Mesendoderm (in vitro differentiated cells): ENCODE measurements around the gene GCGR. TPM values are rescaled to one million over a fixed set of nuclear protein-coding genes. Genes with fewer than 3 reads are reported as not detected.

Source experiments
- DNase-seq: peaks from one replicate; pipeline ENCODE4 v3.0.0; 2013
- H2AK5ac ChIP-seq: 2 replicates; pipeline ENCODE4 v1.6.1; 2013; ENCODE audit warnings: low read length, inconsistent platforms
- H2BK120ac ChIP-seq: 2 replicates; pipeline ENCODE4 v1.6.1; 2013; ENCODE audit warnings: low read depth, mild to moderate bottlenecking, low read length, moderate library complexity, mixed read lengths
- H2BK15ac ChIP-seq: replicated peaks from 2 replicates; pipeline ENCODE4 v1.6.1; 2013; ENCODE audit warnings: low read depth, mild to moderate bottlenecking, moderate library complexity
- H2BK5ac ChIP-seq: 2 replicates; pipeline ENCODE4 v1.6.1; 2013; ENCODE audit warnings: low read length, inconsistent platforms
- H3K18ac ChIP-seq: 2 replicates; pipeline ENCODE4 v1.6.1; 2013; ENCODE audit warnings: mild to moderate bottlenecking, low read length, mixed read lengths
- H3K23ac ChIP-seq: one replicate; pipeline ENCODE4 v1.6.1; 2013; ENCODE audit warnings: low read length
- H3K27ac ChIP-seq: 2 replicates; pipeline ENCODE4 v1.5.1; 2013; ENCODE audit warnings: low read depth, mild to moderate bottlenecking, inconsistent platforms, low read length, moderate library complexity
- H3K27me3 ChIP-seq: 2 replicates; pipeline ENCODE4 v1.6.1; 2013; ENCODE audit warnings: low read length, control low read depth, mild to moderate bottlenecking, inconsistent platforms; ENCODE audit not compliant: insufficient read depth, poor library complexity
- H3K36me3 ChIP-seq: 2 replicates; pipeline ENCODE4 v1.6.1; 2013; ENCODE audit warnings: low read length, inconsistent platforms; ENCODE audit not compliant: control insufficient read depth, insufficient read depth
- H3K4ac ChIP-seq: one replicate; pipeline ENCODE4 v1.6.1; 2013; ENCODE audit warnings: low read depth, mild to moderate bottlenecking, low read length, moderate library complexity
- H3K4me1 ChIP-seq: 2 replicates; pipeline ENCODE4 v1.6.1; 2013; ENCODE audit warnings: low read depth, low read length, inconsistent platforms; ENCODE audit not compliant: control insufficient read depth
- H3K4me2 ChIP-seq: 2 replicates; pipeline ENCODE4 v1.6.1; 2013; ENCODE audit warnings: low read length
- H3K4me3 ChIP-seq: 2 replicates; pipeline ENCODE4 v1.5.1; 2013; ENCODE audit warnings: mild to moderate bottlenecking, low read length
- H3K56ac ChIP-seq: one replicate; pipeline ENCODE4 v1.6.1; 2013; ENCODE audit warnings: low read length
- H3K79me1 ChIP-seq: 2 replicates; pipeline ENCODE4 v1.6.1; 2013; ENCODE audit warnings: low read length, inconsistent platforms
- H3K79me2 ChIP-seq: 2 replicates; pipeline ENCODE4 v1.6.1; 2013; ENCODE audit warnings: mild to moderate bottlenecking, low read length; ENCODE audit not compliant: control insufficient read depth, insufficient read depth
- H3K9ac ChIP-seq: 2 replicates; pipeline ENCODE4 v1.6.1; 2013; ENCODE audit warnings: low read length, inconsistent platforms
- H4K5ac ChIP-seq: one replicate; pipeline ENCODE4 v1.6.1; 2013; ENCODE audit warnings: low read length
- H4K8ac ChIP-seq: one replicate; pipeline ENCODE4 v1.6.1; 2013; ENCODE audit warnings: low read depth, mild to moderate bottlenecking, control low read depth, low read length, moderate library complexity
- WGBS: extraction: QIAGEN DNeasy Blood & Tissue Kit; methylation state at CpG from one replicate; pipeline ENCODE4 v1.1.7; 2013; ENCODE audit warnings: low lambda C conversion rate, missing lambda C conversion rate; ENCODE audit not compliant: insufficient coverage; ENCODE audit errors: extremely low coverage; 5-methylcytosine and 5-hydroxymethylcytosine counted together
- polyA plus RNA-seq, 2 experiments: library from polyadenylated mRNA; stranded (reverse); fragments of 200-250 nt; gene quantifications; one replicate each; pipeline ENCODE4 v1.2.3, GENCODE V29; 2013

GCGR gene
- polyA plus RNA-seq (2013, experiment 1 of 2): 0.14 TPM
- not detected for polyA plus RNA-seq (2013, experiment 2 of 2)

DNA sequence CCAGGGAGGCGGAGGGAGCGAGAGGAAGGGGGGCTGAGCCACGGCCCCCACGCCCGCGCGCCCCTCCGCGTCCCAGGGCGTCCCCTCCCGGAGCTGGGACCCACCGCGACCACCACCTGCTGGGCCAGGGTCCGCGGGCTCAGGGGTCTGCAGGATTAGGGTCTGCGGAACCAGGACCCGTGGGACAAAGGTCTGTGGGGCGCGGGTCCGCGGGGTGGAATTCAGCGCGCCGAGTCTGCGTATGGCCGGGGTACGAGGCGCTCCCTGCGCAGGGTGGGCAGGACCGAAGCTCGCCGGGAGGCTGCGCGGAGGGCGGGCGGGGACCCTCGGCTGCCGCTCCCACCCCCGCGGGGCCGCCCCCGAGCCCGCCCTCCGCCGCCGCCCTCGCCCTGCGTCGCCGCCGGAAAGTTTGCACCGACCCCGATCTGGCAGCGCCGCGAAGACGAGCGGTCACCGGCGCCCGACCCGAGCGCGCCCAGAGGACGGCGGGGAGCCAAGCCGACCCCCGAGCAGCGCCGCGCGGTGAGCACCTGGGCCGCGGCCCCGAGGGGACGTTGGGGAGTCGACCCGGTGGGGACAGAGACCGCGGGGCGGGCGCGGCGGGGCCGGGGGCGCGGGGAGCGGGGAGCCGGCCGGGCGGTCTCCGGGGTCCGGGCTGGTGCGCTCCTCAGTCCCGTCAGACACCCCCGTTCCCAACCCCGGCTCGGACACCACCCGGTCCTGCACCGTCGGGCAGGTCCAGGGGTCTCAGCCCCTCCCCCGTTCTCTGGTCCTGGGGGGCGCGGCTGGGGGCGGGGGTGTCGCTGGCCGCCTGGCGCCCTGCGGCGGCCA lies at the start of gene GCGR:
Gene GCGR (plus strand): TSS at position 423 of the 831 bp plus-strand sequence. CDS start 4,869 bp downstream, outside the sequence.
- H4K8ac ChIP-seq: no peak within 1 kb of the TSS
- peak within 1 kb of the TSS; percentile 15 for H3K56ac ChIP-seq
- no peak within 1 kb of the TSS for H3K23ac ChIP-seq
- no peak within 1 kb of the TSS for H3K18ac ChIP-seq
- no CpG with 5 or more reads among the region's 110 CpGs for WGBS
- H2BK5ac ChIP-seq: no peak within 1 kb of the TSS
- no peak within 1 kb of the TSS for H2BK15ac ChIP-seq
- no peaks in the 10 kb centered on the region for H3K4me1 ChIP-seq
- H2BK120ac ChIP-seq: no peak within 1 kb of the TSS
- H2AK5ac ChIP-seq: no peak within 1 kb of the TSS
- H3K27ac ChIP-seq: no peak within 1 kb of the TSS
- H3K4me3 ChIP-seq: no peak within 1 kb of the TSS
- H3K36me3 ChIP-seq: no peaks in the 10 kb centered on the region
- no peak for DNase-seq
- no peaks in the 10 kb centered on the region for H3K79me2 ChIP-seq
- H4K5ac ChIP-seq: no peak within 1 kb of the TSS
- H3K79me1 ChIP-seq: no peaks in the 10 kb centered on the region
- no peak within 1 kb of the TSS for H3K4ac ChIP-seq
- no peak within 1 kb of the TSS for H3K9ac ChIP-seq
- H3K4me2 ChIP-seq: peak within 1 kb of the TSS; percentile 20
- peaks cover 26% of the 10 kb centered on the region for H3K27me3 ChIP-seq

DNA sequence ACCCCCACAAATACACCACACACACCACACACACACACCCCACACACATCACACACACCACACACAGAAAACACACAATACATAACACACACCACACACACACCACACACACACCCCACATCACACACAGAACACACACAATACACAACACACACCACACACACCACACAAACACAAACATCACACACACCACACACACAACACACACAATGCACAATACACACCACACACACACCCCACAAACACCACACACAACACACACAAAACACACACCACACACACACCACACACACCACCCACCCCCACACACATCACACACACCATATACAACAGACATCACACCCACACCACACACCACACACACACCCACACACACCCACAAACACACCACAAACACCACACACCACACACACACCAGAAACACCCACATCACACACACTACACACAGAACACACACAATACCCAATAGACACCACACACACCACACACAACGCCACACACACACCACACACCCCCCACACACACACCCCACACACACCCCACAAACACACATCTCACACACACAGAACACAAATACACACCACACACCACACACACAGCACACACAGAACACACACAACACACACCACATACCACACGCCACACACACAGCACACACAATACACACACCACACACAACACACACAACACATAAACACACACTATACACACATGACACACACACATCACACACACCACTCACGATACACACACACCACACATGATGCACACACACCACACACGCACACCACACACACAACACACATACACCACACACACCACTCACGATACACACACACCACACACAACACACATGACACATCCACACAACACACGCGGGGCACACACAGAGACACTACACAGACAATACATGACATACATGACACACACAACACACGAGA lies 11.0 kb upstream of the GCGR start:
- no peak overlapping the region for H3K23ac ChIP-seq
- no peak overlapping the region for H4K8ac ChIP-seq
- WGBS: 100% methylated on average over 2 of the region's 8 CpGs
- no peak overlapping the region for H3K27ac ChIP-seq
- no peak overlapping the region for H3K4me2 ChIP-seq
- no peaks in the 10 kb centered on the region for H3K79me1 ChIP-seq
- no peak overlapping the region for H3K56ac ChIP-seq
- no peaks in the 10 kb centered on the region for H3K27me3 ChIP-seq
- no peak overlapping the region for H4K5ac ChIP-seq
- H3K4ac ChIP-seq: no peak overlapping the region
- no peak overlapping the region for H2BK120ac ChIP-seq
- H2AK5ac ChIP-seq: no peak overlapping the region
- no peaks in the 10 kb centered on the region for H3K4me1 ChIP-seq
- DNase-seq: no peak
- H3K18ac ChIP-seq: no peak overlapping the region
- no peak overlapping the region for H2BK5ac ChIP-seq
- no peaks in the 10 kb centered on the region for H3K79me2 ChIP-seq
- no peaks in the 10 kb centered on the region for H3K36me3 ChIP-seq
- no peak overlapping the region for H2BK15ac ChIP-seq
- no peak overlapping the region for H3K4me3 ChIP-seq
- no peak overlapping the region for H3K9ac ChIP-seq

DNA sequence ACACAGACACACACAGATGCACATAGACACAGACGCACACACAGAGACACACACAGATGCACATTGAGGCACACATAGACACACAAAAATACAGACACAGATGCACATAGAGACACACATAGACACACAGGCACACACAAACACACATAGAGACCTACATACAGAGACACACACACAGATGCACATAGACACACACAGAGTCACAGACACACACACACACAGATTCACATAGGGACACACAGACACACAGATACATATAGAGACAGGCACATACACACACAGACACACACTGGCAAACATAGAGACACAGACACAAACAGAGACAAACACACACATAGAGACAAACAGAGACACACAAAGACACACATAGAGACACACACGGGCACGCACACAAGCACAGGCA lies 9.9 kb upstream of the GCGR start:
- H3K27ac ChIP-seq: no peak overlapping the region
- no peak overlapping the region for H4K5ac ChIP-seq
- H4K8ac ChIP-seq: no peak overlapping the region
- H3K36me3 ChIP-seq: no peaks in the 10 kb centered on the region
- no peaks in the 10 kb centered on the region for H3K79me2 ChIP-seq
- no peak overlapping the region for H3K23ac ChIP-seq
- H2BK5ac ChIP-seq: no peak overlapping the region
- H3K27me3 ChIP-seq: no peaks in the 10 kb centered on the region
- no peak overlapping the region for H2BK15ac ChIP-seq
- no peak overlapping the region for H3K4me2 ChIP-seq
- H3K56ac ChIP-seq: no peak overlapping the region
- H2AK5ac ChIP-seq: no peak overlapping the region
- no peak overlapping the region for H3K4ac ChIP-seq
- H2BK120ac ChIP-seq: no peak overlapping the region
- H3K9ac ChIP-seq: no peak overlapping the region
- WGBS: no CpG with 5 or more reads among the region's 3 CpGs
- no peak for DNase-seq
- no peak overlapping the region for H3K4me3 ChIP-seq
- no peak overlapping the region for H3K18ac ChIP-seq
- H3K4me1 ChIP-seq: no peaks in the 10 kb centered on the region
- H3K79me1 ChIP-seq: no peaks in the 10 kb centered on the region

DNA sequence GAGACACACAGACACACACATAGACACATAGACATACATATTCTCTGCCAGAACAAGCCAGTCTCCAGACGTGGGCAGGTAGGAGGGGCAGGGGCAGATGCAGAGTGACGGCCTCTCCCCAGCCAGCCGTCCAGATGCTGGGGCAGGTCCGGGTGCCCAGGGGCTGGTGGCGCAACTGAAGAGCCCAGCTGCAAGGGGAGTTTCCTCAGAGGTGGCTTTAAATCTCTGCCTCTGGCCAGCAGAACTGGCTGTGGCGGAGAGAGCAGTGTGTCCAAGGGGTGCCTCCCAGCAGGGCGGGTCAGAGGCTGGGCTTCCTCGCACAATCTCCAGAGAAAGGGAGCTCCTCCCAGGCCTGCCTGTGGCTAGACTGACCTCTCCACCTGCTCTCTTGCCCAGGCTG lies 9.4 kb upstream of the GCGR start:
- H3K4me1 ChIP-seq: no peaks in the 10 kb centered on the region
- H3K56ac ChIP-seq: no peak overlapping the region
- H3K9ac ChIP-seq: no peak overlapping the region
- H4K8ac ChIP-seq: no peak overlapping the region
- H3K27me3 ChIP-seq: no peaks in the 10 kb centered on the region
- H2BK120ac ChIP-seq: no peak overlapping the region
- no peak overlapping the region for H2BK15ac ChIP-seq
- no peak overlapping the region for H2BK5ac ChIP-seq
- no peak overlapping the region for H3K27ac ChIP-seq
- no peak overlapping the region for H3K4ac ChIP-seq
- no peak for DNase-seq
- no peak overlapping the region for H3K18ac ChIP-seq
- no peaks in the 10 kb centered on the region for H3K36me3 ChIP-seq
- H3K79me1 ChIP-seq: no peaks in the 10 kb centered on the region
- no peak overlapping the region for H3K4me3 ChIP-seq
- no peak overlapping the region for H4K5ac ChIP-seq
- no peak overlapping the region for H3K23ac ChIP-seq
- H3K4me2 ChIP-seq: no peak overlapping the region
- no peak overlapping the region for H2AK5ac ChIP-seq
- WGBS: no CpG with 5 or more reads among the region's 8 CpGs
- H3K79me2 ChIP-seq: no peaks in the 10 kb centered on the region

DNA sequence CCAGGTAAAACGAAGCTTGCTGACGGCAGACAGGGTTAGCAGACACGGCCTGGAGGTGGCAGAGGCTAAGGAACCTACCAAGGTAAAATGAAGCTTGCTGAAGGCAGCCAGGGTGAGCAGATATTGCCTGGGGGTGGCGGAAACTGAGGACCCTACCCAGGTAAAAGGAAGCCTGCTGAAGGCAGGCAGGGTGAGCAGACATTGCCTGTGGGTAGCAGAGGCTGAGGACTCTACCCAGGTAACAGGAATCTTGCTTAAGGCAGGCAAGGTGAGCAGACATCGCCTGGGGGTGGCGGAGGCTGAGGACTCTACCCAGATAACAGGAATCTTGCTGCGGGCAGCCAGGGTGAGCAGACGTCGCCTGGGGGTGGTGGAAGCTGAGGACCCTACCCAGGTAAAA lies 2.6 kb upstream of the GCGR start:
- Histone ChIP-seq H2BK15ac (no peak overlapping the region), H3K56ac (no peak overlapping the region), H3K23ac (no peak overlapping the region), H3K4me3 (no peak overlapping the region), H3K27ac (no peak overlapping the region), H3K79me1 (no peaks in the 10 kb centered on the region), H3K18ac (no peak overlapping the region), H2BK5ac (no peak overlapping the region), H4K5ac (no peak overlapping the region), H2AK5ac (no peak overlapping the region), H4K8ac (no peak overlapping the region), H3K4me2 (no peak overlapping the region), H3K36me3 (no peaks in the 10 kb centered on the region), H3K4me1 (no peaks in the 10 kb centered on the region), H3K4ac (no peak overlapping the region), H3K27me3 (peaks cover 26% of the 10 kb centered on the region), H3K9ac (no peak overlapping the region), H2BK120ac (no peak overlapping the region), H3K79me2 (no peaks in the 10 kb centered on the region)
- no peak for DNase-seq
- no CpG with 5 or more reads among the region's 9 CpGs for WGBS
